CMK (cell line): ENCODE results near the gene DOCK4.

Experiments
- DNase-seq: peaks from one replicate; pipeline ENCODE4 v3.0.0-alpha.2; 2010; ENCODE audit warnings: low read depth

DOCK4 gene

GRCh38 chr7:112220877-112221434 is 14.8 kb upstream of the DOCK4 start:
- DNase-seq: no peak

GRCh38 chr7:112215787-112216186 is 9.6 kb upstream of the DOCK4 start:
- DNase-seq: no peak

GRCh38 chr7:112214883-112215282 is 8.7 kb upstream of the DOCK4 start:
- DNase-seq: no peak

GRCh38 chr7:112214268-112214667 is 8.1 kb upstream of the DOCK4 start:
- DNase-seq: no peak

GRCh38 chr7:112213735-112214134 is 7.5 kb upstream of the DOCK4 start:
- no peak for DNase-seq

GRCh38 chr7:112212571-112212970 is 6.4 kb upstream of the DOCK4 start:
- no peak for DNase-seq

- no peak for DNase-seq
Measured at GRCh38 chr7:112211348-112211907, 5.2 kb upstream of the DOCK4 start.

- DNase-seq: no peak
Measured at GRCh38 chr7:112207765-112208164, 1.6 kb upstream of the DOCK4 start.

GRCh38 chr7:112206991-112207592 is 893 bp upstream of the DOCK4 start:
- DNase-seq: no peak

- peak; percentile 18 for DNase-seq
Measured at GRCh38 chr7:112205343-112206237, 609 bp downstream of the DOCK4 start.

- DNase-seq: no peak
Measured at GRCh38 chr7:112204499-112205342, 1.5 kb downstream of the DOCK4 start.

- no peak for DNase-seq
Measured at GRCh38 chr7:112203365-112203739, 2.8 kb downstream of the DOCK4 start.

- DNase-seq: no peak
Measured at GRCh38 chr7:112202816-112203215, 3.4 kb downstream of the DOCK4 start.

- DNase-seq: no peak
Measured at GRCh38 chr7:112201839-112202238, 4.4 kb downstream of the DOCK4 start.

- DNase-seq: no peak
Measured at GRCh38 chr7:112201411-112201810, 4.8 kb downstream of the DOCK4 start.

- no peak for DNase-seq
Measured at GRCh38 chr7:112199672-112200071, 6.5 kb downstream of the DOCK4 start.

- no peak for DNase-seq
Measured at GRCh38 chr7:112199035-112199655, 7.1 kb downstream of the DOCK4 start.

- no peak for DNase-seq
Measured at GRCh38 chr7:112197322-112197721, 8.9 kb downstream of the DOCK4 start.

GRCh38 chr7:112195717-112196116 is 10.5 kb downstream of the DOCK4 start:
- no peak for DNase-seq

GRCh38 chr7:112193915-112194502 is 12.2 kb downstream of the DOCK4 start:
- DNase-seq: no peak
